Measurements from ENCODE around the gene HEG1. TPM values are rescaled to one million over a fixed set of nuclear protein-coding genes. Genes with fewer than 3 reads are reported as not detected.
"Not testable (repeated sequence)": the region's sequence is repeated elsewhere in the genome, so short reads cannot be mapped to it uniquely, and the experiment has no call there.

The HEG1 gene
- polyA plus RNA-seq, 3 donors = 0.28 to 4.2 (median 0.69) TPM

GRCh38 chr3:125083776-125084175, 28.0 kb upstream of the HEG1 start:
- Histone ChIP-seq H3K79me2 (ENCODE audit: insufficient read depth, low read length) (no peaks in the 10 kb centered on the region), H3K4me3 (replicated peaks in 1 of 3; ENCODE audit: low read depth in 2 of 3, low read length in 3 of 3) (no peak overlapping the region), H2AFZ (ENCODE audit: insufficient read depth, low read depth, low read length, poor library complexity, severe bottlenecking) (no peak overlapping the region), H4K20me1 (ENCODE audit: insufficient read depth, low read length) (no peaks in the 10 kb centered on the region), H3K9me3 (replicated peaks in 1 of 2; ENCODE audit: control insufficient read depth in 1 of 2, insufficient read depth in 1 of 2, low read length in 2 of 2) (no peaks in the 10 kb centered on the region), H3K27ac (ENCODE audit: low read depth in 1 of 2, low read length in 2 of 2) (no peak overlapping the region), H3K4me1 (ENCODE audit: control insufficient read depth in 1 of 2, insufficient read depth in 2 of 2, low read length in 2 of 2) (peaks cover 5 to 8% of the 10 kb centered on the region in 2 donors), H3K9ac (ENCODE audit: insufficient read depth, low read length, poor library complexity, severe bottlenecking) (no peak overlapping the region), H3K4me2 (replicated peaks; ENCODE audit: extremely low read depth, low read length, poor library complexity, severe bottlenecking) (no peak overlapping the region), H3K27me3 (ENCODE audit: control insufficient read depth in 2 of 2, insufficient read depth in 2 of 2, low read length in 2 of 2) (peaks cover 0 to 2% of the 10 kb centered on the region in 2 donors), H3K36me3 (replicated peaks in 1 of 2; ENCODE audit: control insufficient read depth in 1 of 2, insufficient read depth in 2 of 2, low read length in 2 of 2) (no peaks in the 10 kb centered on the region)
- intact Hi-C loops (cut with micrococcal nuclease) = loop anchor here in 1 of 2 donors (5.0 kb wide), 1 partner anchor 304 kb away; no protein-coding TSS in a partner anchor
- peaks cover 9% of the 10 kb centered on the region for H3K4me1 Mint-ChIP-seq
- H3K36me3 Mint-ChIP-seq = no peaks in the 10 kb centered on the region
- H3K27ac Mint-ChIP-seq = no peak overlapping the region
- H3K27me3 Mint-ChIP-seq (ENCODE audit: low read depth in 3 of 3) = peaks cover 6 to 8% (median 7%) of the 10 kb centered on the region in 3 donors
- 85% methylated on average over 8 of the region's 10 CpGs for WGBS (ENCODE audit: insufficient coverage)
- no peak overlapping the region for H3K4me3 Mint-ChIP-seq
- peaks cover 0 to 2% (median 0%) of the 10 kb centered on the region in 7 donors for H3K9me3 Mint-ChIP-seq
- no peak for DNase-seq
- TF ChIP-seq CTCF (IDR thresholded peaks at IDR 0.05) = no peak

DNA sequence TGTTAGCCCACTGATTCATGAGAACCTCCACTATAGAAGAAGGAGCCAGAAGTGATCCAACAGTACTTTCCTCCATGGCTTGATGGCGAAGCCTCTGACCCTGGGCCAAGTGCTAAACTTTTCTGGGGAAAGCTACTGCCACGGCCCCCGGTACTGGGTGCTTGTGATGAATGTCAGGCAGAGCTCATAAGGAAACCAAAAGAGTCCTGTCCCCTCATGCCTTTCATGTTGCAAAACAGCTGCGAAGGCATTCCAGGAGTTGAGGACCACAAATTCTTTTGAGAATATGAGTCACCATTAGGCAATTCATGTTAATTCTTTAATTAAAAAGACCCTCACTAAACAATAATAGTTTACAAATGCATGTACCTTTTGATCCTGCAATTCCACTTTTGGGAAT, 26.5 kb upstream of the HEG1 start:
- not testable (repeated sequence) for H3K4me2 ChIP-seq (replicated peaks; ENCODE audit: extremely low read depth, low read length, poor library complexity, severe bottlenecking); H3K27me3 ChIP-seq (ENCODE audit: control insufficient read depth in 2 of 2, insufficient read depth in 2 of 2, low read length in 2 of 2); DNase-seq; H3K27me3 Mint-ChIP-seq (ENCODE audit: low read depth in 3 of 3); H3K36me3 Mint-ChIP-seq; H3K9ac ChIP-seq (ENCODE audit: insufficient read depth, low read length, poor library complexity, severe bottlenecking); H3K4me3 Mint-ChIP-seq; H4K20me1 ChIP-seq (ENCODE audit: insufficient read depth, low read length); H3K79me2 ChIP-seq (ENCODE audit: insufficient read depth, low read length); H3K9me3 ChIP-seq (replicated peaks in 1 of 2; ENCODE audit: control insufficient read depth in 1 of 2, insufficient read depth in 1 of 2, low read length in 2 of 2); H3K27ac Mint-ChIP-seq; H2AFZ ChIP-seq (ENCODE audit: insufficient read depth, low read depth, low read length, poor library complexity, severe bottlenecking); H3K36me3 ChIP-seq (replicated peaks in 1 of 2; ENCODE audit: control insufficient read depth in 1 of 2, insufficient read depth in 2 of 2, low read length in 2 of 2); H3K4me3 ChIP-seq (replicated peaks in 1 of 3; ENCODE audit: low read depth in 2 of 3, low read length in 3 of 3); H3K9me3 Mint-ChIP-seq; H3K27ac ChIP-seq (ENCODE audit: low read depth in 1 of 2, low read length in 2 of 2)
- intact Hi-C loops (cut with micrococcal nuclease) = loop anchor here in 1 of 2 donors (5.0 kb wide), 1 partner anchor 305 kb away; no protein-coding TSS in a partner anchor
- peaks cover 7 to 16% of the 10 kb centered on the region in 2 donors for H3K4me1 ChIP-seq (ENCODE audit: control insufficient read depth in 1 of 2, insufficient read depth in 2 of 2, low read length in 2 of 2)
- WGBS (ENCODE audit: insufficient coverage) = 63% methylated on average over 3 of the region's 4 CpGs
- peaks cover 18% of the 10 kb centered on the region for H3K4me1 Mint-ChIP-seq

Data from CD14-positive monocyte (primary cell).